ENCODE measurements around the gene HS2ST1. TPM values are rescaled to one million over a fixed set of nuclear protein-coding genes. Genes with fewer than 3 reads are reported as not detected.

HS2ST1 gene
- total RNA-seq, 4 donors from 2014 or later, result 4.6 to 53.5 (median 15.5) TPM

DNA sequence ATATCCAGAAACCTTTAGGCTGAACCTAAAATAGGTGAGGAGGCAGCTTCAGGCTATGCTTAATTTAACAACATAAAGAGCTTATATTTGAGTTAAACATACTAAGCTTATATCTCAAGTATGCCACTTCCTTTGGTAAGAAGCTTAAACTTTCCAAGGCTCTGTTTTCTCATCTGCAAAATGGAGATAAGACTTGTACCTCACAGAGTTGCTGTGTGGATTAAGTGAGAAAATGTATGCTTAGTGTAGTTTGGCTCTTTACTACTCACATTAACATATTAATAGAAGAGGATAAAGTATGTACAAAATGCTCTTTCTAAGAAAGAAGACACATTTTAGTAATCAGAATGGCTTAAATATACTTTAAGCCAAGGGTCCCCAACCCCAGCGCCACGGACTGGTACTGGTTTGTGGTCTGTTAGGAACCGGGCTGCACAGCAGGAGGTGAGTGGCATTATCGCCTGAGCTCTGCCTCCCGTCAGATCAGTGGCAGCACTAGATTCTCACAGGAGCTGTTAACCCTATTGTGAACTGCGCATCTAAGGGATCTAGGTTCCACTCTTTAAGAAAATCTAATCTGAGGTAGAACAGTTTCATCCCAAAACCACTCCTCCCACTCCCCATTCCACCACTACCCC lies 77.2 kb downstream of the HS2ST1 start:
- no peaks in the 10 kb centered on the region for H3K27me3 ChIP-seq
- intact Hi-C loops (cut with DNase I; ENCODE audit: low total_unique reads), result no loop called here
- DNase-seq, result no peak
- no peaks in the 10 kb centered on the region for H3K36me3 ChIP-seq
- no peaks in the 10 kb centered on the region for H3K9me3 ChIP-seq
- TF ChIP-seq POLR2A (IDR thresholded peaks at IDR 0.05), result no peak
- TF ChIP-seq CTCF (IDR thresholded peaks at IDR 0.05), result no peak
- no peak overlapping the region for H3K4me3 ChIP-seq
- H3K27ac ChIP-seq, result no peak overlapping the region
- no peaks in the 10 kb centered on the region for H3K4me1 ChIP-seq

DNA sequence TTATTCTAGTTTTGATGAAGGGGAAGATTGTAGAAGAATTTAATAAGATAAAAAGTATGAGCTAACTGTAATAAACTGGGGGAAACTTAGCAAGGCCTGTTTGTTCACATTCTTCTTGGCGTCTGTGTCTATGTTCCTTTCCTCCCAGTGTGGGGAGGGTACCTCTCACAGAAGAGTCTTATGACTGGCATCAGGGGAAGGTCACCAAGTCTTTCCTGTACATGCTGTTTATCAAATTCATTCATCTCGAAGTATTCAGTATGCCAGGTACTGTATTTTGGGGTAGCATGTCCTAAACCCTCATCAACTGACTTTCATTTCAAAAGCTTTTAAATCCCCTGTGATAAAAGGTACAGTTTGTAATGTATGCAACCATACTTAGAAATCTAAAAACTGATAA lies 78.4 kb downstream of the HS2ST1 start:
- no peaks in the 10 kb centered on the region for H3K9me3 ChIP-seq
- no peak overlapping the region for H3K27ac ChIP-seq
- DNase-seq, result no peak
- TF ChIP-seq POLR2A (IDR thresholded peaks at IDR 0.05) (no peak), CTCF (IDR thresholded peaks at IDR 0.05) (no peak)
- H3K27me3 ChIP-seq, result no peaks in the 10 kb centered on the region
- intact Hi-C loops (cut with DNase I; ENCODE audit: low total_unique reads), result no loop called here
- no peaks in the 10 kb centered on the region for H3K36me3 ChIP-seq
- H3K4me1 ChIP-seq, result no peaks in the 10 kb centered on the region
- no peak overlapping the region for H3K4me3 ChIP-seq

GRCh38 chr1:86993269-86993985 lies 79.0 kb downstream of the HS2ST1 start:
- intact Hi-C loops (cut with DNase I; ENCODE audit: low total_unique reads), result no loop called here
- TF ChIP-seq CTCF (IDR thresholded peaks at IDR 0.05), result no peak
- no peak for TF ChIP-seq POLR2A (IDR thresholded peaks at IDR 0.05)
- Histone ChIP-seq H3K4me1 (no peaks in the 10 kb centered on the region), H3K9me3 (no peaks in the 10 kb centered on the region), H3K36me3 (no peaks in the 10 kb centered on the region), H3K4me3 (no peak overlapping the region), H3K27me3 (no peaks in the 10 kb centered on the region), H3K27ac (no peak overlapping the region)
- DNase-seq, result no peak

GRCh38 chr1:86994061-86994460 lies 79.6 kb downstream of the HS2ST1 start:
- no peaks in the 10 kb centered on the region for H3K9me3 ChIP-seq
- no peak for DNase-seq

More at GRCh38 chr1:86994061-86994460, 79.6 kb downstream of the HS2ST1 start:
- Histone ChIP-seq H3K4me1 (no peaks in the 10 kb centered on the region), H3K27ac (no peak overlapping the region), H3K4me3 (no peak overlapping the region), H3K36me3 (no peaks in the 10 kb centered on the region), H3K27me3 (no peaks in the 10 kb centered on the region)
- no peak for TF ChIP-seq CTCF (IDR thresholded peaks at IDR 0.05)
- no peak for TF ChIP-seq POLR2A (IDR thresholded peaks at IDR 0.05)
- intact Hi-C loops (cut with DNase I; ENCODE audit: low total_unique reads), result no loop called here

Data from uterus (tissue), 4 donors.